Stimulated activated naive CD4-positive, alpha-beta T cell treated with Interleukin-2 at 50 U/mL for 16 hours (primary cell): Measurements from ENCODE around the gene SP3.

Experiments
- DNase-seq: peaks from one replicate; lab custom pipeline; 2025; lab: John Stamatoyannopoulos, UW

SP3 gene

GRCh38 chr2:173942861-173943523 is 22.2 kb downstream of the SP3 start:
- no peak for DNase-seq

- no peak for DNase-seq
These were observed 23.6 kb downstream of the SP3 start for GRCh38 chr2:173941567-173941966.

- no peak for DNase-seq
These were observed 24.8 kb downstream of the SP3 start for GRCh38 chr2:173940208-173941020.

- DNase-seq, result no peak
These were observed 26.3 kb downstream of the SP3 start for GRCh38 chr2:173938700-173939384.

- DNase-seq, result no peak
These were observed 29.9 kb downstream of the SP3 start for GRCh38 chr2:173935305-173935704.

- DNase-seq, result no peak
These were observed 30.3 kb downstream of the SP3 start for GRCh38 chr2:173934895-173935294.

GRCh38 chr2:173931751-173932150 is 33.4 kb downstream of the SP3 start:
- no peak for DNase-seq

- DNase-seq, result no peak
These were observed 35.7 kb downstream of the SP3 start for GRCh38 chr2:173929441-173929840.

- DNase-seq, result no peak
These were observed 38.3 kb downstream of the SP3 start for GRCh38 chr2:173926875-173927274.

- DNase-seq, result no peak
These were observed 40.9 kb downstream of the SP3 start for GRCh38 chr2:173924285-173924684.

GRCh38 chr2:173922760-173923159 is 42.4 kb downstream of the SP3 start:
- DNase-seq, result no peak

GRCh38 chr2:173922068-173922467 is 43.1 kb downstream of the SP3 start:
- no peak for DNase-seq

- no peak for DNase-seq
These were observed 50.9 kb downstream of the SP3 start for GRCh38 chr2:173914055-173914927.

- no peak for DNase-seq
These were observed 55.3 kb downstream of the SP3 start for GRCh38 chr2:173909846-173910245.

GRCh38 chr2:173906626-173907025 is 58.5 kb downstream of the SP3 start:
- no peak for DNase-seq

- DNase-seq, result no peak
These were observed 61.4 kb downstream of the SP3 start for GRCh38 chr2:173903601-173904394.

- DNase-seq, result no peak
These were observed 66.2 kb downstream of the SP3 start for GRCh38 chr2:173898996-173899395.

GRCh38 chr2:173898178-173898668 is 67.0 kb downstream of the SP3 start:
- DNase-seq, result no peak

- DNase-seq, result no peak
These were observed 68.4 kb downstream of the SP3 start for GRCh38 chr2:173896755-173897154.

GRCh38 chr2:173892341-173892740 is 72.8 kb downstream of the SP3 start:
- no peak for DNase-seq
